GM19043 (cell line): ENCODE measurements around the gene MRPS5.
"Not testable (repeated sequence)": the region's sequence is repeated elsewhere in the genome, so short reads cannot be mapped to it uniquely, and the experiment has no call there.

Source experiments
- ATAC-seq: cut with Tn5 transposase; IDR thresholded peaks from one replicate; pipeline ENCODE4 v1.9.1; 2021; ENCODE audit warnings: low read depth; ENCODE audit not compliant: unreplicated experiment

The MRPS5 gene

DNA sequence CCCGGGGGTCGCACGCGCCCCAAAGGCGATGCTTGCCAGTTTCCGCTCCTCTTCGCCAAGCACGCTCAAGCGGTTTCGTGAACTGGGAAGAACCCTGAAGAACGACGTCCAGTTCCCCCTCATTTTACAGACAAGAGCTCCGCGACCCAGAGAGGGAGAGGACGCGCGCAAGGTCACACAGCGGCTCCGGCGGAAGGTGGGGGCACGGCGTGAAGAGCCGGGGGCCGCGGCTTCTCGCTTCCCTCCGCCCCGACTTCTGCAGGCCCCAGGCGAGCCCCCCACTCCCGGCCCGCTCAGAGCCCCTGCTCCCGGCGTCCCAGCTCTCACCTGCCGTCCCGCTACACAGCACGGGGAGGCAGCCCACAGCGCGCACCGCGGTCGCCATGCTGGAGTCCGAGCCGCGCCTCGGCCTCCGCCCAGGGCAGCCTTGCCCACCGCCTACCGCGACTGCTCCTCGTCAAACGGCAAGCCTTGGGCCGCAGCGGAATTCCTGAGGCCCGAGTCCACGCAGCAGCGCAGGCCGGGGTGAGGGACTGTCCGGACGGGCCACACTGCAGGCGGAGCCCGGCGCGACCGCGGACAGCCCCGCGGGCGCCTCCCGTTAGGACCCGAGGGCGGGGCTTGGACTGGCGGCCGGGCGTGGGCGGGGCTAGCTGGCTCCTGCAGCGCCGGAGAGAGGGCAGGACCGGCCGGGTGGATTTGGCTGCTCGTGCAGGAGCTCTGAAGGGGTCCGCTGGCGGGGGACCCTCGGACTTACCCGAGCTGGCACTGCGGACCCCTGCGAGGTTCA lies at the start of gene MRPS5:
MRPS5 (minus strand) TSS at position 402 of the 790 bp plus-strand sequence; CDS start at position 385, 17 bp downstream.
- peak; percentile 90 for ATAC-seq

DNA sequence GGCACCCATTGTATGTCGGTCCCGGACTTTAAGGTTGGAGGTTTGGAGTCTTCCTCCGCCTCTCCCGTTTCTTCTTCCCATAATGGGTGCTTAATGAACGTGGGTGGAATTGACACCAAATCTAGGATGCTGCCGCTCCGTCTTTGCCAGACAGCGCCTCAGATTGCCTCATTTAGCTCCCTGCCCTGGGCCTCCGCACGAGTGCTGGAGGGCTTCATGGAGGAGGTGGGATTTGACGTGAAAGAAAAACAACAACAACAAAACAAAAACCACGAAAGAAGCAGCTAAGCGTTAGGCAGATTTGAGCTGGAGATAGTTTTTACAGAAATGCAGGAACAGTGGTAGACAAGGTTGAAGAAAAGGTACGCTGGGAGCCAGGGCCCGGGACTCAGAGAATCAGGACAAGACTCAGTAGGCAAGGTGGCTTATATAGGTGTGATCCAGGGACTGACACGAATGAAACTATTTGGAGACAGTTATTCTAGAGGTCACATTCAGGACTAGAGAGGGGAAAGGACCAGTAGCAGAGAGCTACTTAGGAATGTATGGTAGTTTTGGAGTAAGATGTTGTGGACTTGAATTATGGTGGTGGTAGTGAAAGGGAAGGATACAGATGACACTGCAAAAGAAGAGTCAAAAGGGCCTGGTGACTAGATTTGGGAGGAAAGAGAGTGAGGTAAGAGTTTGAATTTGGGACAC lies 44.6 kb upstream of the MRPS5 start:
- ATAC-seq = no peak

DNA sequence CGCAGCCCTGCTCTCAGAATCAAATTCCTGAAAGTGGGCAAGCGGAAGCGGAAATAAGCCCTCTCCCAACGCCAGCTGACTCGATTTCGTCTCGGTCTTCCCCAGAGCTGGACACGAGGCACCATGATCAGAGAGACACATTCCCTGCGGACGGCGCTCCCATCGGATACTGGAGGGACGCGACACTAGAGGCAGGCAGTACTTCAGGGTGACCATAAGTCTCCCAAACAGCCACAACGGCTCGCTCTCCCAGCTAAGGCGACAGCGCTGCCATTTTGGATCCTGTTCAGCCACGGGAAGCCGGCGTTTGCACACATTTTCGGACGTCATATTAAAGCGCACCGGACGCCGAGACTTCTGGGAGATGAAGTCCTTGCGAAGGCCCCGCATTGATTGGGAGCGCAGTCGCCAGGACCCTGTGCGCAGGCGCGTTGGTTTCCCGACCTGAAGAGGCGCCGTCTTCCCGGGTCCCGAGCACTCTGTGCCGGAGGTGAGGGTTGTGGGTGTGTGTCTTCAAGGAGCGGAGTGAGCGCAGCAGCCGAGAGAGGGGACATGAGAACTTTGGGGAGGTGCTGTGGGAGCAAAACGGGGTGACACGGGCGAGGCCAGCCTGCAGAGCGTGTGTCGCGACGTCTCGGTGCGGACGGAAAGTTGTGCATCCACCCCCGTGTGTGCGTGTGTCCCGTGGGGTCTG lies 43.9 kb upstream of the MRPS5 start, which contains the start of gene ZNF2:
ZNF2 (plus strand) TSS at position 439 of the 694 bp plus-strand sequence. CDS start 10,418 bp downstream, outside the sequence.
- peak; percentile 83 for ATAC-seq

DNA sequence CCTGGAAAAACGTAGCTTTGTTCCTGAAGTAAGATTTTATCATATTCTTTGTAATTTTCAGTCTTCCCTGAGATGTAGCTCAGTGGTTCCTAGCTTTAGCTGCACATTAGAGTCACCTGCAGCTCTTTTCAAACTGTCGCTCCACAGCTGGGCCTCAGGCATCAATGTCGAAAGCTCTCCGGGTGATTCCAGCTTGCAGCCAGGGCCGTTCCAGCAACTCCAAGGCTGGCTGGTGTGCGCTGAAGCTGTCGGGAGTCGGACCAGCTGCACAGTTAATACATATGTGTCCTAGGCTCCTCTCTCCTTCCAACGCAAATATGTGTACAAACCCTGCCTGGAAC lies 43.4 kb upstream of the MRPS5 start:
- ATAC-seq = peak; percentile 12

DNA sequence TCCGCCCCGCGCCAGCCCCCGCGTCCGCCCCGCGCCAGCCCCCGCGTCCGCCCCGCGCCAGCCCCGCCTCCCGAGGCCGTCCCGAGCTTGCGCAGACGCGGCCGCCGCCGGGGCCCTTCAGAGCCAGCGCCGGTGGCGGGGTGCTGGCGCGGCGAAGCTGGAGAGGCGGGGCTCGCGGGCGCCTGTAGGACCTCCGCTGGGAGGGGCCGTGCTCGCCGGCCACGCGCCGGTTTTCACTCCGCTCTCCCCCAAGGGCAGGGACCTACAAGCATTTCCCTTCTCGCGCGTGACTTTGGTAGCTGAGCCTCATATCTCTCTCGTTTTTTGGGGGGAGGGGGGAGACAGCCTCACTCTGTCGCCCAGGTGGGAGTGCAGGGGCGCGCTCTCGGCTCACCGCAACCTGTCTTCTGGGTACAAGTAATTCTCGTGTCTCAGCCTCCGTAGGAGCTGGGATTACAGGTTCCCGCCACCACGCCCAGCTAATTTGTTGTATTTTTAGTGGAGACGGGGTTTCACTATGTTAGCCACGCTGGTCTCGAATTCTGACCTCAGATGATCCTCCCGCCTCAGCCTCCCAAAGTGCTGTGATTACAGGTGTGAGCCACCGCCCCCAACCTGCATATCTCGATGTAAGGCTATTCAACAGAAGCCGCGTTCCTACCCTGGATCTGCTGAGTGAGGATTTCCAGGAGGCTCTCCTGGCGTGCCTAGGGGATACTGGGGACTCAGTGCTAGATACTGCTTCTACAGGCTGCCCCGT lies 38.3 kb upstream of the MRPS5 start, which contains the start of gene ZNF514:
ZNF514 (minus strand) TSS at position 159 of the 760 bp plus-strand sequence. CDS start 6,595 bp downstream, outside the sequence.
- ATAC-seq = peak; percentile 84

DNA sequence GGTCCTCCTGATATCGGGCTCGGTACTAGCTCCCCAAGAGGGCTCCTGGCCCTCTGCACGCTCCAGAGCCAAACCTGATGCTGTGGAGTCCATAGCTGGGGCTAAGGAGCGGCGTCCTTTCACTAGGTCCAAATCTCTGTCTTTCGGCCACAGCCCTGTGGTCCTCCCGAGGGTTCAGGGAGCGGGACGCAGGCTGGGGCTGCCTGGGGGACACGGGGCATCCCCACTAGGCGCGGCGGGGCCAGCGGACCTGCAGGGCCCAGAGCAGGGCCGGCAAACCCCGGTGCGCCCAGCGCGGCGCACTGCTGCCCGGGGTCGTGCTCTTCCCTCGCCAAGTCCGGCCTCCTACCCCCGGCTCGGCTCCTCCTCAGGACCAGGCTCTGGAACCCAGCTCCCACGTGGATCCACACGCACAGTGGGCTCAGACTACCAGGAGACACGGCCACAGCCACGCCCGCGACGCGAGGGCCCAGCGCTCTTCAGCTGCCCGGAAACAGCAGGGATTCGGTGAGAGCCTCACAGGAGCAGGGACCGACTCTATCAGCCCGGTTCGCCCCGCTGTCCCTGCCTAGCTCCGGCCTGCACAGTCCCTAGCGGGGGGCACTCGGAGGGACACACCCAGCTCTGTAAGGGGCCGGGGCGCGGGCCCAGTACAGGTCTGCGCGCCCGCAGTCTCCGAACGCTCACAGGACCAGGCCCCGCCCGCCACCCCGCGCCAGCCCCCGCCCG lies 37.4 kb upstream of the MRPS5 start:
- peak; percentile 41 for ATAC-seq

DNA sequence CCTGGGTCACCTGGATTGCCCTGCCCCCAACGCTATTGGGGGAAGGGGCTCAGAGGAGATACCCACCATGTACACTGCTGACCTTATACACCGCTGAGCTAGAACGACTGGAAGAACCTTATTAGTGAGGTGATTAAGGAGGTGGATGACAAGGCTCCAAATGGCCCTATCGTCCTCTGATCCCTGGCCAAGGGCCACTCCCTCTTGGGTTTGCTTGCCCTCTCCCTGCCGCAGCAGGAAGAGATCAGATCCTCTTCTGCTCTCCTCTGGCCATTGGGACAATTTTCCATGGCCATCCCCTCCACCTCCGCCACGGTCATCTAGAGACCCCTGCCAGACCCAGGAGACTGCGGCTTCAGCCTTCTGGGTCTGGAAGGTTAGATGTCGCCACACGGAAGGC lies 36.8 kb upstream of the MRPS5 start:
- ATAC-seq = no peak

DNA sequence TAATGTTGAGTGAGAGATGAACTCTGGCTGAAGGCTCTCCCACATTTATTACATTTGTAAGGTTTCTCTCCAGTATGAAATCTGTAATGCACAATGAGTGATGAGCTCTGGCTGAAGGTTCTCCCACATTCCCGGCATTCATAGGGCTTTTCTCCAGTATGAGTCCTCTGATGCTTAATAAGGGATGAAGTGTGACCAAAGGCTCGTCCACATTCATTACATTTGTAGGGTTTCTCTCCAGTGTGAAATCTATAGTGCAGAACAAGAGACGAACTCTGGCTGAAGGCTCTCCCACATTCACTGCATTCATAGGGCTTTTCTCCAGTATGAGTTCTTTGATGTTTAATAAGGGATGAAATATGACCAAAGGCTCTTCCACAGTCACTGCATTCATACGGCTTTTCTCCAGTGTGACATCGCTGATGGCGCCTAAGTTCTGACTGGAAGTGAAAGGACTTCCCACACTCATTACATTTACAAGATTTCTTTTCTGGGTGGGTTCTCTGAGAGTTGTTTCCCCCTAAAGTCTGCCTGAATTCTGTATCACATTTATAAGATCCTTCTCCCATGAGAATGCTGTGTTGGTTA lies 27.9 kb upstream of the MRPS5 start:
- no peak for ATAC-seq

DNA sequence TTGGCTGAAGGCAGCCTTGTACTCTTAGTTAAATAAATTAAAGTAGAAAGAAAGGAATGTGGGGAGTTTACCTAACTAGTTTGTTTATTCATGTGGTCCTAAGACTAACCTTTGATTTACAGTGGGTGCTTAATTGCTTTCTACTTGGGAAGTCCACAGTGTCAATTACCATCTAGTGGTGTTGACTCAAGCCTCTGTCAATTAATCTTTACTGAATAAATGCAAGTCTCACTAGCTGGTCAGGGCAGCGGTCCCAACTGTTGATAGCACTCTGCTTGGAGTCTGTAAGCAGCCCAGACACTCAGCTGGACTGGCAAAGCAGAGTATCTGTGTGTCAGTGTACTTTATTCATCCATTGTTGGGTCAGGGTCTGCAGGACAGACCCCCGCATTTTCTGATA lies 22.2 kb upstream of the MRPS5 start:
- ATAC-seq = no peak

DNA sequence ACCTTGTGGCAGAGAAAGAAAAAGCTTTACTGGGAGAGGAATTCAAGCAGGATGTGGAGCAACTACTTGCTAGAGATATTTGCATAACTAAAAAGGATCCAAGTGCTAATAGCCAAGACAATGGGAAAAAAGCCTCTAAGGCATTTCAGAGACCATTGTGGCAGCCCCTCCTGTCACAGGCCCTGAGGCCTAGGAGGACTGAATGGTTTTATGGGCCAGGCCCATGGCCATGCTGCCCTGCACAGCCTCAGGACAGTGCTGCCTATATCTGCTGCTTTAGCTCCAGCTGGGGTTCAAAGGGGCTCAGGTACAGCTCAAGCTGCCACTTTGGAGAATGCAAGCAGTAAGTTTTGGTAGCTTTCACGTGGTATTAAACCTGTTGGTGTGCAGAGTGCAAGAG lies 17.1 kb upstream of the MRPS5 start:
- ATAC-seq = no peak

DNA sequence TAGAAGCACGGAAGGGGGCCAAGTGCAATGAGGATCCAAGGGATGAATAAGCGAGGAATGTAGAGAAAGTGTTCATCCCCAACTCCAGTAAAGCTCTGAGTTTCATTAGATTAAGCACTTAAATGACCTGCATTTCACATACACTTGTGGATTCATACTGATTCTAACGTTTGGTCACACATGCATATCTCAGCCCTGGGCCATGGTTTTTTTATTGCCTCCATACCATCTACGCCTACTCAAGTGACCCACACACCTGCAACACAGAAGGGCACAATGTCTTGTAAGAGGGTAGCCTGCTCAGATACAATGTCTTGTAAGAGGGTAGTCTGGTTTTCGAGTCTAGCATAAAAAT lies 566 bp upstream of the MRPS5 start:
- no peak for ATAC-seq

DNA sequence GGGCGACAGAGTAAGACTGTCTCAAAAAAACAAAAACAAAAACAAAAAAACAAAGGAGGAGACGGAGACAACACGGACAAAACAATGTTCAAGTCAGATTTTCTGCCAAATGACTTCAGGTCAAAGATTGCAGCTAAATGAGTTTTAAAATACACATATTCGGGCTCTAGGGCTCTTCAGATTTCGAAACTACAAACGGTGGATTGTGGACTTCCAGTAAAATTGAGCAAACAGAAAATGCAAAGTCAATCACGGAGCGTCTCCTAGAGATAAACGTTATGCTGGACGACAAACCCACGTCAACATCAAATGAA lies 558 bp downstream of the MRPS5 start:
- peak; percentile 1 for ATAC-seq

DNA sequence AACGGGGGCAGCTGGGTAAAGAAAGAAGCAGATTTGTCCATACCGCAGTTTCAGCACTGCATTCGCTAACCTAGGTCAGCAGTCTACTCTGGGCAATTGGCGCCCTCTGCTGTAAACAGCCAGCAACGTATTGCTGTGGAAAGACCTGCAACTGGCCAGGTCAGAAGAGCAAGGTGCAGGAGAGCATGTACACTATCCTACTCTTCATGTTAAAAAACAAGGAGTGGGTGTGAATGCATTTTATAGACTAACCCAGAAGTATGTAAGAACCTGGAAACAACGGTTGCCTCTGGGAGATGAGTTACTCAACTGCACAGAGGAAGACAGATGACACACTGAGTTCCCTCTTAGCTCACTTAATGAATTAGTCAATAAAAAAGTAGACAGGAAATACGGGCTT lies 6.2 kb downstream of the MRPS5 start:
- ATAC-seq = peak; percentile 92

DNA sequence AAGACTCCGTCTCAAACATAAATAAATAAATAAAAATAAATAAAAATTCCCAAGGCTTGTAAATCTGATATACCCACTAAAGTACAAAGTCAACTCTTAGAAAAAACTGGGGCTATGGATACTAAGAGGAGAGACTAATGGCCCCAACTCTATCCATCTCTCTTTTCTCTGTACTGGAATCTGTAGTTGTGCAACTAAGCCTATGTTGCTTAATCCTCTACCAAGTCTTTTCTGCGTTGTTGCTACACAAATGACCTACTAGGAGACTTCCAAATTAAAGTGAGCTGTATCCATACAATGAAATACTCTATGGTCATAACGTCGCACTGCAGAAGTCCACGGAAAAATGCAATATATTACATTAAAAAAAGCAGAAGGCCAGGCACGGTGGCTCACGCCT lies 8.1 kb downstream of the MRPS5 start:
- no peak for ATAC-seq

DNA sequence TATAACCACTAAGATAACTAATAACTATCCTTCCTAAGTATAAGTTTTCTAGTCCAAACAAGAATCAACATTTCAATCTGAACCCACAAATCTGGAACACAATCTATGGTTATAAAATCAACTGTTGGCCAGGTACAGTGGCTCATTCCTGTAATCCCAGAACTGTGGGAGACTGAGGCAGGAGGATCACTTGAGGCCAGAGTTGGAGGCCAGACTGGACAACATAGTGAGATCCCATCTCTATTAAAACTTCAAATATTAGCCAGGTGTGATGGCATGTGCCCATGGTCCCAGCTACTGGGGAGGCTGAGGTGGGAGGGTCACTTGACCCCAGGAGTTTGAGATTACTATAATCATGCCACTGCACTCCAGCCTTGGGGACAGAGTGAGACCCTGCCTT lies 11.2 kb downstream of the MRPS5 start:
- ATAC-seq = no peak

DNA sequence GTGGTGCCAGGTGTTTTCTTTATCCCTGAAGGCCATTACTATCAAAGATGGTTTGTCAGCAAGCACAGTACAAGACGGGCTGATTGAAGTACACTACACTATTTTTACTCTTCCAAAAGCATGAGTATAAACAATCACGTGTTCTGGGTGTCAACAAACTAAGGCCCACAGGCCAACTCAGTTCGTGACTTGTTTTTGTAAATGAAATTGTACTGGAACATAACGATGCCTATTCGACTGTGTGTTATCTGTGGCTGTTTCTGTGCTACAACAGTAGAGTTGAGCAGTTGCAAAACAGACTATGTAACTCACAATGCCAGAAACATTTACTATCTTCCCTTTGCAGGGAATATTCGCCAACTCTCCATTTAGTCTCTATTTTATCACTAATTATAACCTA lies 12.3 kb downstream of the MRPS5 start:
- ATAC-seq = no peak

DNA sequence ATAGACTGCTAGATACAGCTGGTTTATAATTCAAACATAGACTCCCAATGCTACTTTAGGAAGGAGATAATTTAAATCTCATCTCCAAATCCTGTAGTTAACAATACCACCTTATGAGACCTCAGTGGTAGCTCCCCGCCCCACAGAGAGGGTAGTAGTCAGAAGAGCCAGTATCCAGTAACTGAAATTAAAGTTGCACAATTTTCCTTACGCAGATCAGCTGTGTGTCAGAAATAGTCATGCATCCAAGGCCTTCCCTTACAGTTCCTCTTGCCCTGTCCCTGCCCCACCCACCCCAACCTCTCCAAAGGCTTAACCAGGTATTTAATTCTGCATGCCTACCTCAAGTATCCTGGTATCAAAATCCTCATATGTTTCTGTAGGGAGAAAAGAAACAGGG lies 15.5 kb downstream of the MRPS5 start:
- no peak for ATAC-seq

DNA sequence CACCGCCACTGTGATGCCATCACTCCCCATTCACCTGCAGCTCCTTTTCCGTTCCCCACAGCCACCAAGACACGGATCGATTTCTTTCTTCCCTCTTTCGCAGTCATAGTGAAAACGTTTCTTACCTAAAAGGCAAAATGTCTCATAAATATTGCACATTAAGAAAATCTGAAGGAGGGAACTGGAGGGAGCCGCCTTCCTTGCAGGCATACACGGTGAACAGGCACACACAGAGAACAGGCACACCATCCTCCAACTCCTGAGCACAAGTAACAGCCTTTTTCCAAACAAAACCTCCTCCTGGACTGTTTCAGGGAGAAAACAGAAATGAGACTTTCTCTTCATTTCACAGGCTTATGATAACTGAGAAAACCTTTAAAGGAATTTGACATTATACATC lies 17.0 kb downstream of the MRPS5 start:
- ATAC-seq = no peak

DNA sequence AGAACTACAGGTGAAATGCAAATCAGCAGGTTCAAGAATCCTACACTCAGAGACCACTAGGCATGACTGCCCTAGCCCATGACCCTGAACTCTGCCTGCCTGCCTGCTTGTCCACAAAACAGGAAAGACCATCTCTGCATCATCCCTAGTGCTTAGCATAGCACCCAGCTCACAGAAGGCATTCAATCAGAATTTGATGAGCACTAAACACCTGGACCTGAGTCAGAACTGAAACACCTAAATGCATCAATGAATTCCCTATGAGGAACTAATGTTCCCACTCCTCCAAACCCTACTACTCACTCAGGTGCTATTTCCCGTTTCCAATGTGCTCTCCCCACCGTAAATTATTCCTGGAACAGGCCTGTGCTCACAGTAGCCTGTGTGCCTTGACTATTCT lies 21.7 kb downstream of the MRPS5 start:
- ATAC-seq = no peak

DNA sequence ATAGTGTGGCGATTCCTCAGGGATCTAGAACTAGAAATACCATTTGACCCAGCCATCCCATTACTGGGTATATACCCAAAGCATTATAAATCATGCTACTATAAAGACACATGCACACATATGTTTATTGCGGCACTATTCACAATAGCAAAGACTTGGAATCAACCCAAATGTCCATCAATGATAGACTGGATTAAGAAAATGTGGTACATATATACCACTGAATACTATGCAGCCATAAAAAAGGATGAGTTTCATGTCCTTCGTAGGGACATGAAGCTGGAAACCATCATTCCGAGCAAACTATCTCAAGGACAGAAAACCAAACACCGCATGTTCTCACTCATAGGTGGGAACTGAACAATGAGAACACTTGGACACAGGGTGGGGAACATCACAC lies 23.3 kb downstream of the MRPS5 start:
- not testable (repeated sequence) for ATAC-seq
